ENCODE measurements around the gene NR1D1. TPM values are rescaled to one million over a fixed set of nuclear protein-coding genes. Genes with fewer than 3 reads are reported as not detected.

Gene NR1D1
- total and polyA plus RNA-seq, 2 of the 13 experiments (the other 11 are each of a cell fraction or from before 2014, with no cell fraction given): 2.1 to 2.7 TPM

GRCh38 chr17:40139566-40140058 lies 39.2 kb upstream of the NR1D1 start (continued):
- peak; percentile 64 for TF ChIP-seq ZNF501 (CRISPR knock-in tag; IDR thresholded peaks at IDR 0.05)
- TF ChIP-seq GMEB2 (CRISPR knock-in tag; IDR thresholded peaks at IDR 0.05; ENCODE audit: low read depth): no peak
- no peak for TF ChIP-seq RNF2 (conservative IDR thresholded peaks at IDR 0.05; ENCODE audit: low read depth)
- TF ChIP-seq SIN3B (IDR thresholded peaks at IDR 0.05; ENCODE audit: low read length): no peak
- no peak for TF ChIP-seq HDAC1 (CRISPR knock-in tag; IDR thresholded peaks at IDR 0.05)
- TF ChIP-seq MXD4 (CRISPR knock-in tag; IDR thresholded peaks at IDR 0.05): no peak
- TF ChIP-seq SMARCC2 (IDR thresholded peaks at IDR 0.05): no peak
- TF ChIP-seq, protein P1, sequence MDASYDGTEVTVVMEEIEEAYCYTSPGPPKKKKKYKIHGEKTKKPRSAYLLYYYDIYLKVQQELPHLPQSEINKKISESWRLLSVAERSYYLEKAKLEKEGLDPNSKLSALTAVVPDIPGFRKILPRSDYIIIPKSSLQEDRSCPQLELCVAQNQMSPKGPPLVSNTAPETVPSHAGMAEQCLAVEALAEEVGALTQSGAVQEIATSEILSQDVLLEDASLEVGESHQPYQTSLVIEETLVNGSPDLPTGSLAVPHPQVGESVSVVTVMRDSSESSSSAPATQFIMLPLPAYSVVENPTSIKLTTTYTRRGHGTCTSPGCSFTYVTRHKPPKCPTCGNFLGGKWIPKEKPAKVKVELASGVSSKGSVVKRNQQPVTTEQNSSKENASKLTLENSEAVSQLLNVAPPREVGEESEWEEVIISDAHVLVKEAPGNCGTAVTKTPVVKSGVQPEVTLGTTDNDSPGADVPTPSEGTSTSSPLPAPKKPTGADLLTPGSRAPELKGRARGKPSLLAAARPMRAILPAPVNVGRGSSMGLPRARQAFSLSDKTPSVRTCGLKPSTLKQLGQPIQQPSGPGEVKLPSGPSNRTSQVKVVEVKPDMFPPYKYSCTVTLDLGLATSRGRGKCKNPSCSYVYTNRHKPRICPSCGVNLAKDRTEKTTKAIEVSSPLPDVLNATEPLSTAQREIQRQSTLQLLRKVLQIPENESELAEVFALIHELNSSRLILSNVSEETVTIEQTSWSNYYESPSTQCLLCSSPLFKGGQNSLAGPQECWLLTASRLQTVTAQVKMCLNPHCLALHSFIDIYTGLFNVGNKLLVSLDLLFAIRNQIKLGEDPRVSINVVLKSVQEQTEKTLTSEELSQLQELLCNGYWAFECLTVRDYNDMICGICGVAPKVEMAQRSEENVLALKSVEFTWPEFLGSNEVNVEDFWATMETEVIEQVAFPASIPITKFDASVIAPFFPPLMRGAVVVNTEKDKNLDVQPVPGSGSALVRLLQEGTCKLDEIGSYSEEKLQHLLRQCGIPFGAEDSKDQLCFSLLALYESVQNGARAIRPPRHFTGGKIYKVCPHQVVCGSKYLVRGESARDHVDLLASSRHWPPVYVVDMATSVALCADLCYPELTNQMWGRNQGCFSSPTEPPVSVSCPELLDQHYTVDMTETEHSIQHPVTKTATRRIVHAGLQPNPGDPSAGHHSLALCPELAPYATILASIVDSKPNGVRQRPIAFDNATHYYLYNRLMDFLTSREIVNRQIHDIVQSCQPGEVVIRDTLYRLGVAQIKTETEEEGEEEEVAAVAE (CRISPR knock-in tag; IDR thresholded peaks at IDR 0.05; ENCODE audit: borderline replicate concordance): no peak; the same call in 1 of the 2 replicates
- TF ChIP-seq, protein P2, sequence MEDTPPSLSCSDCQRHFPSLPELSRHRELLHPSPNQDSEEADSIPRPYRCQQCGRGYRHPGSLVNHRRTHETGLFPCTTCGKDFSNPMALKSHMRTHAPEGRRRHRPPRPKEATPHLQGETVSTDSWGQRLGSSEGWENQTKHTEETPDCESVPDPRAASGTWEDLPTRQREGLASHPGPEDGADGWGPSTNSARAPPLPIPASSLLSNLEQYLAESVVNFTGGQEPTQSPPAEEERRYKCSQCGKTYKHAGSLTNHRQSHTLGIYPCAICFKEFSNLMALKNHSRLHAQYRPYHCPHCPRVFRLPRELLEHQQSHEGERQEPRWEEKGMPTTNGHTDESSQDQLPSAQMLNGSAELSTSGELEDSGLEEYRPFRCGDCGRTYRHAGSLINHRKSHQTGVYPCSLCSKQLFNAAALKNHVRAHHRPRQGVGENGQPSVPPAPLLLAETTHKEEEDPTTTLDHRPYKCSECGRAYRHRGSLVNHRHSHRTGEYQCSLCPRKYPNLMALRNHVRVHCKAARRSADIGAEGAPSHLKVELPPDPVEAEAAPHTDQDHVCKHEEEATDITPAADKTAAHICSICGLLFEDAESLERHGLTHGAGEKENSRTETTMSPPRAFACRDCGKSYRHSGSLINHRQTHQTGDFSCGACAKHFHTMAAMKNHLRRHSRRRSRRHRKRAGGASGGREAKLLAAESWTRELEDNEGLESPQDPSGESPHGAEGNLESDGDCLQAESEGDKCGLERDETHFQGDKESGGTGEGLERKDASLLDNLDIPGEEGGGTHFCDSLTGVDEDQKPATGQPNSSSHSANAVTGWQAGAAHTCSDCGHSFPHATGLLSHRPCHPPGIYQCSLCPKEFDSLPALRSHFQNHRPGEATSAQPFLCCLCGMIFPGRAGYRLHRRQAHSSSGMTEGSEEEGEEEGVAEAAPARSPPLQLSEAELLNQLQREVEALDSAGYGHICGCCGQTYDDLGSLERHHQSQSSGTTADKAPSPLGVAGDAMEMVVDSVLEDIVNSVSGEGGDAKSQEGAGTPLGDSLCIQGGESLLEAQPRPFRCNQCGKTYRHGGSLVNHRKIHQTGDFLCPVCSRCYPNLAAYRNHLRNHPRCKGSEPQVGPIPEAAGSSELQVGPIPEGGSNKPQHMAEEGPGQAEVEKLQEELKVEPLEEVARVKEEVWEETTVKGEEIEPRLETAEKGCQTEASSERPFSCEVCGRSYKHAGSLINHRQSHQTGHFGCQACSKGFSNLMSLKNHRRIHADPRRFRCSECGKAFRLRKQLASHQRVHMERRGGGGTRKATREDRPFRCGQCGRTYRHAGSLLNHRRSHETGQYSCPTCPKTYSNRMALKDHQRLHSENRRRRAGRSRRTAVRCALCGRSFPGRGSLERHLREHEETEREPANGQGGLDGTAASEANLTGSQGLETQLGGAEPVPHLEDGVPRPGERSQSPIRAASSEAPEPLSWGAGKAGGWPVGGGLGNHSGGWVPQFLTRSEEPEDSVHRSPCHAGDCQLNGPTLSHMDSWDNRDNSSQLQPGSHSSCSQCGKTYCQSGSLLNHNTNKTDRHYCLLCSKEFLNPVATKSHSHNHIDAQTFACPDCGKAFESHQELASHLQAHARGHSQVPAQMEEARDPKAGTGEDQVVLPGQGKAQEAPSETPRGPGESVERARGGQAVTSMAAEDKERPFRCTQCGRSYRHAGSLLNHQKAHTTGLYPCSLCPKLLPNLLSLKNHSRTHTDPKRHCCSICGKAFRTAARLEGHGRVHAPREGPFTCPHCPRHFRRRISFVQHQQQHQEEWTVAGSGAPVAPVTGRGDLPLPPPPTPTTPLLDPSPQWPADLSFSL (CRISPR knock-in tag; IDR thresholded peaks at IDR 0.05): no peak
- no peak for TF ChIP-seq TBX3 (IDR thresholded peaks at IDR 0.05; ENCODE audit: borderline replicate concordance)
- TF ChIP-seq, protein P3, sequence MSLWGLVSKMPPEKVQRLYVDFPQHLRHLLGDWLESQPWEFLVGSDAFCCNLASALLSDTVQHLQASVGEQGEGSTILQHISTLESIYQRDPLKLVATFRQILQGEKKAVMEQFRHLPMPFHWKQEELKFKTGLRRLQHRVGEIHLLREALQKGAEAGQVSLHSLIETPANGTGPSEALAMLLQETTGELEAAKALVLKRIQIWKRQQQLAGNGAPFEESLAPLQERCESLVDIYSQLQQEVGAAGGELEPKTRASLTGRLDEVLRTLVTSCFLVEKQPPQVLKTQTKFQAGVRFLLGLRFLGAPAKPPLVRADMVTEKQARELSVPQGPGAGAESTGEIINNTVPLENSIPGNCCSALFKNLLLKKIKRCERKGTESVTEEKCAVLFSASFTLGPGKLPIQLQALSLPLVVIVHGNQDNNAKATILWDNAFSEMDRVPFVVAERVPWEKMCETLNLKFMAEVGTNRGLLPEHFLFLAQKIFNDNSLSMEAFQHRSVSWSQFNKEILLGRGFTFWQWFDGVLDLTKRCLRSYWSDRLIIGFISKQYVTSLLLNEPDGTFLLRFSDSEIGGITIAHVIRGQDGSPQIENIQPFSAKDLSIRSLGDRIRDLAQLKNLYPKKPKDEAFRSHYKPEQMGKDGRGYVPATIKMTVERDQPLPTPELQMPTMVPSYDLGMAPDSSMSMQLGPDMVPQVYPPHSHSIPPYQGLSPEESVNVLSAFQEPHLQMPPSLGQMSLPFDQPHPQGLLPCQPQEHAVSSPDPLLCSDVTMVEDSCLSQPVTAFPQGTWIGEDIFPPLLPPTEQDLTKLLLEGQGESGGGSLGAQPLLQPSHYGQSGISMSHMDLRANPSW (CRISPR knock-in tag; IDR thresholded peaks at IDR 0.05; ENCODE audit: borderline replicate concordance): no peak
- no peak for TF ChIP-seq NFE2L1 (CRISPR knock-in tag; IDR thresholded peaks at IDR 0.05; ENCODE audit: borderline replicate concordance)
- TF ChIP-seq KDM3A (CRISPR knock-in tag; IDR thresholded peaks at IDR 0.05; ENCODE audit: low read depth): 0 out of 2 replicates have a peak, but pooled peaks have one; percentile 7
- TF ChIP-seq, protein P4, sequence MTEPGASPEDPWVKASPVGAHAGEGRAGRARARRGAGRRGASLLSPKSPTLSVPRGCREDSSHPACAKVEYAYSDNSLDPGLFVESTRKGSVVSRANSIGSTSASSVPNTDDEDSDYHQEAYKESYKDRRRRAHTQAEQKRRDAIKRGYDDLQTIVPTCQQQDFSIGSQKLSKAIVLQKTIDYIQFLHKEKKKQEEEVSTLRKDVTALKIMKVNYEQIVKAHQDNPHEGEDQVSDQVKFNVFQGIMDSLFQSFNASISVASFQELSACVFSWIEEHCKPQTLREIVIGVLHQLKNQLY (CRISPR knock-in tag; IDR thresholded peaks at IDR 0.05): peak; percentile 14; the same call in 1 of the 2 replicates
